GM19238 (cell line): ENCODE measurements around the gene MBTPS1.
"Not testable (repeated sequence)": the region's sequence is repeated elsewhere in the genome, so short reads cannot be mapped to it uniquely, and the experiment has no call there.

Source experiments
- DNase-seq: peaks from one replicate; pipeline ENCODE4 v3.0.0; 2011; ENCODE audit warnings: low spot score; ENCODE audit not compliant: insufficient read length

The MBTPS1 gene

DNA sequence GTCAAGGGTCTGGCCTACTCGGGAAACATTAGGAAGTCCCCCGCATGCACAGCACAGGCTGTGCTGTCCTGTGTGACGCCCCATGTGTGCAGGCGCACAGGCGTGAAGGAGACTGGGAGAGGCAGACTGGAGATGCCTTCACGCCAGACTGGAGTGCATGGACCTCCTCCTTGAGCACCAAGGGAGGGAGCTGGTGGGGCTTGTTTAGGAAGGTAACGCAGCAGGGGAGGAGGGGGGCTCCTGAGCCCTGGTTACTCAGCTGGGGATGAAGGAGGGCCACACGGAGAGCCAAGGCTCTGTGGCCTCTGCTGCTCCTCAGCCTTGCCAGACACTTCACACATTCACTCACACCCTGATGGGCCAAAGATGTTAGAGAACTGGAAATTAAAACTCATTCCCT is 20.5 kb upstream of the MBTPS1 start:
- DNase-seq, result no peak

DNA sequence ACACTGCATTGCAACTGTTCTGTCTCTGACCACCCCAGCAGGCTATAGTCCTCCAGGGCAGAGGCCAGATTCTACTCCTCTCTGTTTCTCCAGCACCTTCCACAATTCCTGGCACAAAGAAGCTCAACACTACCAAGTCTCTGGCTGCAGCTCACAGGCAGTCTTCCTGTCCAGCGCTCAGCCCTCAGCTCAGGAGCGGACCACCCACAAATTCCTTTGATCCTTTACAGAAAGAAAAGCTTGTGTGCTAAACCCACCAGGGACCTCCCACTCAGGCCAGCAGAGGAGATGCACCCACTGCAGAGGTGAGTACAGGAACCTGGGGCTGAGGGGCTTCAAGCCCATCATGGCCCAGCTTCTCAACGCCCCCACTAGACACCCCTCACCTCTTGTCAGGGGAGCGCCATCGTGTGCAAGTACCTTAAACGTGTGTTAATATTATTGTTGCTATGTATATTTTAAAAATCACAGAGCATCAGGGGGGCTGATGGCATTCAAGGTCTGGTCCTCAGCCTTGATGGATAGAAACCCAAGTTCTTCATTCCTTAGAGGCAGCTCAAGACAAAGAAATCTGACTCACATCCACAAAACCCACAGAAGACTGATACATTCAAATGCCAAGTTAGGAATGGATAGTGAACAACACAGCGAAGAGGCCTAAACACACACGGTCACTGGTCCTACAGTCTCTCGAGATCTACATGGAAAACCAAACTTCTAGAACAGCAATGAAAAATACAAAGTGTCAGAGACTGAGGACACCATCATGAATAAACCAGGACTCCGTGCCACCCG is 19.8 kb upstream of the MBTPS1 start:
- no peak for DNase-seq

DNA sequence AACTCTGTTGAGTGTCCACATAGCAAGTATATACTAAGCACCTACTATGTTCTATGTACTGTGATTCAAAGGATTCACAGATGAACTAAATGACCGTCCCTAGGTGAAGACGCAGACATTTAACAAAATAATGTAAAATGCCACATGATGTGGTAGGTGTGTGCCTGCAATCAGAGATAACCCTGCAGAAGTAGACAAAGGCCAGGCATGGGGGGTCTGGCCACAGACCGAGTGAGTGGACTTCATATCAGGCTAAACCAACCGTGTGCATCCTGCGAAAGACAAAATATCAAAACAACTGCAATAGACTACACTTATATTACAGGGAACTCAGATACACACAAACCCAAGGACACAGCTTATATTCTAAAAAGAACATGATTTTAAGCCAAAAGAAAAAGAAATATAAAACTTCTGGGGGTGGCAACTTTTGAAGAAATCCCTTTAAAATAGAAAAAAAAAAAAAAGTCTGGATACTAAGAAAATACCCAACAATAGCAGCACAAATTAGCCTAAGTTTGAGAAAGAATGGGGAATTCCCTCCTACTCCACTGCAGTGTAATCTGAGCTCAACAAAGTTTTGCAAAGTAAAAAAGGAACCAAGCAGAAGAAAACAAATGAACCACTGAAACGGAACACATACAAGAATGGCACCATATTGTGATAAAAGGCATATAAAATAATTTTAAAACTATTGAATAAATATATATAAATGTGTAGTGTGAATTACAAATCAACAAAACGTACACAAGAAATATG is 16.0 kb upstream of the MBTPS1 start:
- DNase-seq, result no peak

DNA sequence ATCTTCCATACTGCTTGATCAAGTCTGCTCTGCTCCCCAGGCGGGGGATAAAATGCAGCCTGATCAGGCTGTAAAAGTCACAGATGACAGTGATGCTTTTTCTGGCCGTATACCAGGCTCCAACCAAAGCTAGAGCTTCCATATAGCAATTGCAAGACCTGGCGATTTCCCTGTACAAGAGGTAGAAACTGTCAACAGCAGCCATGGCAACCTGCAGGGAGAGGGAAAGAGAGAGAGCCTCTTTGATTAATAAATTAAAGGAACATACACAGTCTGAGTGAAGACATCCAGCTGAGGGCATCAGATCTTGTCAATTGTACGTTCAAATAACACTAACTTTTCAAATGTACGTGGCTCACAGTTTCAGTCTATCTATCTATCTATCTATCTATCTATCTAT is 14.4 kb upstream of the MBTPS1 start:
- DNase-seq, result no peak

DNA sequence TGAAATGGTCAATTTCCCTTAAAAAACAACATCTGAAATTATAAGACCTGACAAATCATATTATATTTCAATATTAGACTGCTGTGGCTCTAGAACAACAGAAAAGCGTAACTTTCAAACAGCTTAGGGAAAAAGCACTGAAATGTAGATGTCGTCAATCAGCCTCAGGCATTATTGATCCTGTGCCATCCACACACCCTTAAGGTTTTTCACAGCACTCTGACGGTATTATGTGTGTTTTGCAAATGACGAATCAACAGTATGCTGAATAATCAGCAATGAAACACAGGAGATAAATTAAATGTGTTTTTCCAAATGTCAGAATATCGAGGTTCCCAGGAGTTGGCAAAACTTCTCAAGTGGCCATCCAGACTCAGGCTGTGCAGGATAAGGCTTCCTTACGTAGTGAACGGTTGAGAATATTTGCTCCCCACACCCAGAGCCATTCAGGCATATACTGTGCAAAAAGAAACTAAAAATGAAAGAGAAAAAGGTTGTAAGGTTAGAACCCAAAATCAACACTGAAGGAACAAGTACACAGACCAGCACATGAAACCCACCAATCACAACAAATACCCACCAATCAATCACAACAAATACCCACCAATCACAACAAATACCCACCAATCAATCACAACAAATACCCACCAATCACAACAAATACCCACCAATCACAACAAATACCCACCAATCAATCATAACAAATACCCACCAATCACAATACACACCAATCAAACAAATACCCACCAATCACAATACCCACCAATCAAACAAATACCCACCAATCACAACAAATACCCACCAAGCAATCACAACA is 7.7 kb upstream of the MBTPS1 start:
- DNase-seq, result no peak

DNA sequence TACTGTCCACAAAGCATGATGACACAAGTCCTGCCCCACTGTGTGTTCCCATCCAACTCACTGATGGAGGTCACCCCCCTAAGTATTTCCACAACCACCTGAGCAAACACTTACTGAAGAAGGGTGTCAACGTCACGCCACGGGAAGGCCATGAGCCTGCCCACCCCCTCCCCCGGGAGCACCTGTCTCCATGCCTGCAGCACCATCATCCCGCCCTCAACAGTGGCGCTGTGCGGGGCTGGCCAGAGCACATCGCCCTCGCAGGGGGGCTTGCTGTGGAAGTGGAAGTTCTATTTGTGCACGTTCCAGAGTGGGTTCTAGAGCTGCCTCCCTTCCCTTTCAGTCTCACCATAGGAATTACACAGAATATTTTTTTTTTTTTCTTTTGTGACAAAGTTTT is 4.3 kb upstream of the MBTPS1 start:
- DNase-seq, result no peak

DNA sequence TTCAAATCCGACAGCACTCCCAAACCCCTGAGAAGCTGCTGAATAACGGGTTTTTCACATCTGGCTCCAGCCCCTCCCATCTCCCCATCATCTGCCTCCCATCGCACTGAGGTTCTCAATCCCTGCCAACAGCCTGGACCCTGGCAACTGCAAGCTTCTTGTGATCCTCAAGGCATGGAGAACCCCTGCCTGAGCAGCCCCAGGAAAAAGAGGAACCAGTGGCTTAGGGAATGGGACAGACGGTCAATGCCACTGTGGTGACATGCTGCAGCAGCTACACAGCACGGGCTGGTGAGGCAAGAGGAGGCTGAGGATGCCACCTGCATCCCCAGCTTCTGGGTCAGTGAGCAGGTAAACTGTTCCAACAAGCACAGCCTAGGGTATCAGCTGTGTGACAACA is 3.3 kb upstream of the MBTPS1 start:
- DNase-seq, result no peak

DNA sequence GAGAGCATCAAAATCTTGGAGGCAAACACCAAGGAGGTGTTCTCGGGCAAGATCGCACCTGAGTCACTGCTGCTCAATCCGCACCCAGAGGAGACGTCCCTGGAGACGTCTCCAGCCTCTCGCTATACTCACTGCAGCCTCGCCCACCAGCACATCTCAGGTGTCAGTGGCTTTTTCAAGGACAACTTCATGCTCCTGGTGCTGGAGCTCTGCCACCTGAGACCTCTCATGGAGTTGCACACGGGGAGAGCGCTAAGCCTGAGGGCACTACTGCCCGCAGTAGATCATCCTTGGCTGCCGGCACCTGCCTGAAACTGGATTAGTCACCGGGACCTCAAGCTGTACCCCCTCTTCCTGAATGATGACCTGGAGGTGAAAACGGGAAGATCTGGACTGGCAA is 2.6 kb upstream of the MBTPS1 start:
- no peak for DNase-seq

DNA sequence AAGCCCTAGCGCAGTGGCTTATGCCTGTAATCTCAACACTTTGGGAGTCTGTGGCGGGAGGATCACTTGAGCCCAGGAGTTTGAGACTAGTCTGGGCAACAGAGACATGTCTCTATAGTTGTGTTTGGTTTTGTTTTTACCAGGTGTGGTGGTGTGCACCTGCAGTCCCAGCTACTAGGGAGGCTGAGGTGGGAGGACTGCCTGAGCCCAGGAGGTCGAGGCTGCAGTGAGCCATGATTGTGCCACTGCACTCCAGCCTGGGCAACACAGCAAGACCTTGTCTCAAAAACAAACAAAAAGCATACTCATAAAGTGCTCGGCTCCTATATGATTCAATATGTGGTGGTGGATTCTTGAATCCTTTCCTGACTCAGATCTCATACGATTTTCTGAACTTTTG is 1.6 kb upstream of the MBTPS1 start:
- DNase-seq, result not testable (repeated sequence)

DNA sequence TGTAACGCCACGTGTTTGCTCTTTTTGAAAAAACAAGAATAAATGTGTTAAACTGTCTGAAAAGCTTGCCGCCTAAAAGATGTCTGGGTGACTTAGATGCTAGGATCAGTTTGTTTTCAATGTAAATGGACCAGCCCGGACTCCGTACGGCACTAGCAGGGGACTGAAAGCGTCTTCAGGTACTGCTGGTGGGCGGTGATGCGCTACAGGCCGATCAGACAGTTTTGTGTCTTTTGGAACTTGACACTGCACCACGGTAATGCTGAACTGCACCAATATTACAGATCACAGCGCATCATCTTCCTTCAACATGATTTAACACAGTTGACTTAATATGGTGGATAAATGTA is 727 bp upstream of the MBTPS1 start:
- DNase-seq, result no peak

DNA sequence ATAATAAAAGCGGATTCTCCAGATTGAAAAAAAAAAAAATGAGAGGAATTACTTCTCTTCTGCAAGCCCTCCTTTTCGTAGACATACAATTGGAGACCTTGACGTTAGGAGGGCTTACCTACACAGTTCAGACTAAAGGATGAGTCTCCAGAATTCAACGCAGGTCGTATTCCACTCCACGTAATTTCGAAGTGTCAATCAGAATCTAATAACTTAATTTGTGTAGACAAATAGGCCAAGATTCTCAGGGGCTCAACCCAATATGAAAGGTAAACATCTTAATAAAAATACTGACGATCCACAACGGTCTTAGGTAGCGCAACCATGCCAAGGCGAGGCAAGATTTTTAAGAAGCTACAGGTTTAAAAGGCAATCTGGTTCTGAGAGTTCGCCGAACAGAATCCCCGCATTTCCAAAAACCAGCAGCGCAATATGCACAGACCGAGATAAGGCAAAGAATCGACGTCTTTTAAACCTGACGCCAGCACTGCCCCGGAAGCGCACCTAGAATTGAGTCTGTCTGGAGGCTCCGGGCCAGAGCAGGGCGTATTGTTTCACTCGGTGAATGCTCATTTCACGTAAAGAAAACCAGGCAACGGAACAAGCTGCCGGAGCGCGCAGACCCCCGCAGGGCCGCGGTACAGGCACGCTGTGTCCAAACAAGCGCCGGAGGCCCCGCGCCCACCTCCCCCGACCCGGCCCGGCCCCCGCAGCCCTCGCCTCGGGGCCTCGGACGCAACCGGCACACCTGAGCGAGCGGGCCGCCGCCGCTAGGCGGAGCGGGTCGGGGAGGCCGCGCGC is 623 bp downstream of the MBTPS1 start:
- peak; percentile 28 for DNase-seq

DNA sequence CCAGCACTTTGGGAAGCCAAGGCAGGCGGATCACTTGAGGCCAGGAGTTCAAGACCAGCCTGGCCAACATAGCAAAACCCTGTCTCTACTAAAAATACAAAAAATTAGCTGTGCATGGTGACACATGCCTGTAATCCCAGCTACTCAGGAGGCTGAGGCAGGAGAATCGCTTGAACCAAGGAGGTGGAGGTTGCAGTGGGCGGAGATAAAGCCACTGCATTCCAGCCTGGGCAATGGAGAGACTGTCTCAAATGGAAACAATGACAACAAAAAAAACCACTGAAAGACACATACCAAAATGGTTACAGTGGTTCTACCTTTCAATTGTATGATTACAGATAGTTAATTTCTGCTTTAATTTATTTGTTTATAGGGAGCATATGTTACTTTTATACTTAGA is 4.8 kb downstream of the MBTPS1 start:
- not testable (repeated sequence) for DNase-seq

DNA sequence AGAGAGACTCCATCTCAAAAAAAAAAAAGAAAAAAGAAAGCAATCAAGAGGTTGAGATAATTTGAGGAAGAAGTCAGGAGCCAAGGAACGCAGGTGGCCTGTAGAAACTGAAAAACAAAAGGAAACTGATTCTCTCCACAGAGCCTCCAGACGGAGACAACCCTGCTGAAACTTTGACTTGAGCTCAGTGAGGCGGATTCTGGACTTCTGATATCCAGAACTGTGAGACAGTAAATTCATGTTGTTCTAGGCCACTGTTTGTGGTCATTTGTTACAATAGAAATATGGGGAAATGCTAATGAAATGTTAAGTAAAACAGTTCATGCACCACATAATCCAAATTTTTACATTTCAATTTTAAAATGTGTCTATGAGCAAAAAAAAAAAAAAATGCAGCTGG is 5.2 kb downstream of the MBTPS1 start:
- DNase-seq, result no peak

DNA sequence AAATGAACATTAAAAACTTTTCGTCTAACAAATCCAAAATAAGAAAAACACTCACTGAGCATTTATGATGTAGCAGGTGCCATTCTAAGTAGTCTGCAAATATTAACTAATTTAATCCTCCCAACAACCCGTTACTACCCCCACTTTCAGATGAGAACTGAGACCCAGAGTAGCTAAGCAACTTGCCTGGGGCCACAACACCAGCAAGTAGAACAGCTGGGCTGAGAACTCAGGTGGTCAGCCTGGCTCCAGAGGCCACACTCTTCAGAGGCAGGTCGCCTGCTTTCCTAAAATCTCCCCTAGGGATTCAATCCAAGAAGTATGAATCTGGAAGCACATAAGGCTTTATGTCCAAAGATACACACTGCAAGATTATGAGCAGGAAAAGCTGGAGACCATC is 6.2 kb downstream of the MBTPS1 start:
- DNase-seq, result no peak

DNA sequence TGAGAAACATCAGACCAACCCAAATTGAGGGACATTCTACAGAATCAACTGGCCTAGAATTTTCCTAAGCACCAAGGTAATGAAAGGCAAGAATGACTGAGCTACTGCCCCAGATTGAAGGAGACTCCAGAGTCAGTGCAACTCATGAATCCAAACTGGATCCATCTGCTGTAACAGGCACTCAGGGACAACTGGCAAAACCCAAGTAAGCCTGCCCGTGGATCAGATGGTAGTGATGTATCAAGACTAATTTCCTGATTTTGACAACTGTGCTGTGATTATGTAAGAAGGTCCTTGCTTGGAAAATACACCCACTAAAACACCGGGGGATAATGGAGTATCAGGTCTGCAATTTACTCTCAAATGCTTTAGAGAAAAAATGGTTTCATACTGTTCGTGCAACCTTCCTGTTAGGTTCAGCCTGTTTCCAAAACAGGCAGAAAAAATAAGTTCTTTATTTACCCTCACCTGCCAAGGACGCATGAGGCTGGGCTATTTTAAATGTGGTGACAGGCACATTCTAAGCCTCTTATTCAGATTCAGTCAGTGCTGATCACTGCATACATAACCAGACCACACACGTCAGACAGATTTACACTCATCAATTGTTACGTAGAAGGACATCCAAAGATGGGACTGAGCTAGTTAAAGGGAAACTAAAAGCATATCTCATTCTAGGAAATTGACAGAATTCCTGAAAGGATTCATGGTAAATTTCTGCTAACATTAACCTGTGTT is 7.0 kb downstream of the MBTPS1 start:
- no peak for DNase-seq

DNA sequence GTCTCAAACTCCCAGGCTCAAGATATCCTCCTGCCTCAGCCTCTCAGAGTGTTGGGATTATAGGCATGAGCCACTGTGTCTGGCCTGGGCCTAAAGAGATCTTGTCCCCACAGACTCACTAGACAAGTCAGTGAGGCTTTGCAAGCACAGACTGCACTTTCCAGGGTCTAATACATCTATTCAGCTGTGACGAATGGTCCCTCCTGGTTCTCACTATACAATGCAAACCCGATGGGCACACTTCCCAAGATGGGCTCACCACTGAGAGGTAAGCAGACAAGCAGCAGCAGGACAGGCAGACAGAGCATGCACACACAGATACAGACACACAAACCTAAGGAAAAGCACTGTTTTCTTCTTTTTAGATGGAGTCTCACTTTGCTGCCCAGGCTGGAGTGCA is 8.8 kb downstream of the MBTPS1 start:
- DNase-seq, result no peak

DNA sequence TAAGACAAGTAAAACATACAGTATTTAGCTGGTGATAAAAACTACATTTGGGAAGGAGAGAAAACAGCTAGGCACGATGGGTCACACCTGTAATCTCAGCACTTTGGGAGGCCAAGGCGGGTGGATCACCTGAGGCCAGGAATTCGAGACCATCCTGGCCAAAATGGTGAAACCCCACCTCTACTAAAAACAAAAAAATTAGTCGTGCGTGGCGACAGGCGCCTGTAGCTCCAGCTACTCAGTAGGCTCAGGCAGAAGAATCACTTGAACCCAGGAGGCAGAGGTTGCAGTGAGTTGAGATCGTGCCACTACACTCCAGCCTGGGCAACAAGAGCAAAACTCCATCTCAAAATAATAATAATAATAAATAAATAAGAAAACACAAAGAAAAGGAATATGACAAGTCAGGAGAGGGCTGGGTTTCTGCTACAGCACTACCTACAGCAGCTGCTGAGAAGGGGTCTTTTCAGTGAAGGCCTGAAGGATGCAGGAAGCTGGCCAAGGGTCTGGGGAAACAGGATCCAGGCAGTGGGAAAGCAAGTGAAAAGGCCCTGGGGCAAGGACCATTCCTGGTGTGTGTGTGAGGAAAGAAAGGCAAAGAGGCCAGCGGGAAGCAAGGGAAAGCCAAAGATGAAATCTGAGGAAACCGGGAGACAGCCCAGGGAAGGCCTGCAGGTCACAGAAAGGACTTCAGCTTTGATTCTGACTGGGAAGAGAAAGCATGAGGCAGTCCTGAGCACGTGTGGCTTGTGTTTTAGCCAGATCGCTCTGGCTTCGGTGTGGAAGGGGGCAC is 10.6 kb downstream of the MBTPS1 start:
- DNase-seq, result no peak

DNA sequence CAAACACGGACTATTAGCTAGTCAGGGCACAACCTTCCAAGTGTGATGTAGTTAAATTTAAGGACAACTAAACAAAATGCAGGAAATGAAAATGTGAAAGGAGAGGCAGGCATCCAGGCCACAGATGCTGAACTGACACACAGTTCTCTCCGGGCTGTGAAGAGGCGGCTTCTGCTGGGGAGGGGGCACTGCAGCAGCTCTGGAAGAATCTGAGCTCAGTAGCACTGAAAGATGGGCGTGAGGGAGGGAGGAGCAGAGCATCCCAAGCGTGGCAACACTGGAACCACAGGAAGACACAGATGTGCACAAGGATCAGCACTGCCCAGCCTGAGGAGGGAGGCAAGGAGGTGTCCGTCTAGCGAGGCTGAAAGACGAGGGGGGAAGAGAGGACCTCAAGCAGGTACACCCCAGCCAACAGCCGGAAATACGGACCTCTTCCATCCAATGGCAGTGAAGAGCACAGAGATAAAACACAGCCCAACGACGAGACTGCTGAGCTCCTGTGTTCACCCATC is 11.4 kb downstream of the MBTPS1 start:
- DNase-seq, result no peak

DNA sequence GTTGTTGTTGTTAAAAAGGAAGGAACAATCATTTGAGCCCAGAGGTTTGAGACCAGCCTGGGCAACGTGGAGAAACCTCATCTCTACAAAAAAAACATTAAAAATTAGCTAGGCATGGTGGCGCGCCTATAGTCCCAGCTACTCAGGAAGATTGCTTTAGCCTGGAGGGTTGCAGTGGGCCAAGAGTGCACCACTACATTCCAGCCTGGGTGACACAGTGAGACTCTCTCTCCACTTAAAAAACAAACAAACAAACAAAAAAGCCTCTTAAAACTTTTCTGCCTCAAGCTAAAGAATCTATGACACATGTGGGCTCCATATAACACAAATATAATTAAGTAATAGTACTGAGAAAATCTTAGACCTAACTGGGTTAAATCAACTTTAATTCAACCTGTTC is 12.5 kb downstream of the MBTPS1 start:
- no peak for DNase-seq

DNA sequence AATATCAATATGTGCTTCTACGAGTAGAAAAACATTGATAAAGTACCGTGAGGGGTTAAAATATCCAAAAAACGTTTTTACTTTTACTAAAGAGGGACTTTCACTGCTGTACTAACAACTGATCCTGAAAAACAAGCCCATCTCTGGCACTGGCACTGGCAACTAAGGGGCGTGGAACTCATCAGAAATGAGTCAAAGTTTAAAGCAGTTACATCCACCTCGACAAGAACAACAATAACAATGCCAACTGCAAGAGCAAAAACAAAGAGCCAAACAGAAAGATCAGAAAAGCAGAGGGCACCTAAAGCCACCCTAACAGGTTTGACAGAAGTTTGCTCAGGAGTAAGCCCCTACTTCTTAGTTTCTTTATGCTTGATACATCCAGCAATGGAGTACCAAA is 13.1 kb downstream of the MBTPS1 start:
- DNase-seq, result no peak
